HepG2 (cell line): Measurements from ENCODE around the gene FGF4. TPM values are rescaled to one million over a fixed set of nuclear protein-coding genes. Genes with fewer than 3 reads are reported as not detected.

Experiments used
- ATAC-seq: fragments of 200-7000 bp; cut with Tn5 transposase; 3 replicates; pipeline ENCODE4 v1.9.1; 2020; ENCODE audit warnings: mild to moderate bottlenecking, moderate library complexity
- BruUV-seq: library from RNA; stranded (reverse); fragments of 400-500 nt; replicated peaks from 2 replicates; lab custom pipeline; 2021; lab: Mats Ljungman, UMichigan
- CTCF ChIA-PET: fragments of 300-600 bp; formaldehyde crosslinking; extraction: SDS; loops from one replicate; lab custom pipeline; 2021; ENCODE audit warnings: low total read pairs, inconsistent platforms, low intra/inter-chr PET ratio; lab: Yijun Ruan, JAX
- POLR2A ChIA-PET: fragments of 350-600 bp; sonication (Branson Sonifier 250); formaldehyde crosslinking; loops from one replicate; lab custom pipeline; 2020; ENCODE audit warnings: antibody characterized with exemption, inconsistent platforms; lab: Yijun Ruan, JAX
- DNase-seq: peaks from one replicate; pipeline ENCODE4 v3.0.0-alpha.2; 2015; ENCODE audit warnings: low spot score
- FAIRE-seq: peaks from 3 replicates; lab custom pipeline; 2011; peaks lifted over from hg19 to GRCh38; lab: Jason Lieb, UNC
- H2AFZ ChIP-seq: one replicate; pipeline ENCODE4 v1.6.1; 2011; ENCODE audit warnings: low read length, inconsistent platforms
- H3K27ac ChIP-seq: fragments of 300-600 bp; 3 replicates; pipeline ENCODE4 v1.8.0; 2011; ENCODE audit warnings: mixed run types, mild to moderate bottlenecking, mixed read lengths, low read length, inconsistent platforms; ENCODE audit not compliant: insufficient read depth; ENCODE audit errors: extremely low read length
- H3K27me3 ChIP-seq, 2 experiments: fragments of 200-600 bp in 1 of 2; 2 replicates in 1 of 2; 3 replicates in 1 of 2; pipeline versions ENCODE4 v1.6.0 to v1.8.0; 2011; ENCODE audit warnings: low read length in 2 of 2, mild to moderate bottlenecking in 2 of 2, moderate library complexity in 2 of 2, inconsistent platforms in 1 of 2; ENCODE audit not compliant: insufficient read depth in 2 of 2, control insufficient read depth in 1 of 2
- H3K36me3 ChIP-seq, 2 experiments: fragments of 200-600 bp in 1 of 2; replicated peaks in 1 of 2; 2 replicates in 1 of 2; 3 replicates in 1 of 2; pipeline versions ENCODE4 v1.5.1 to v1.8.0; 2011; ENCODE audit warnings: low read length in 2 of 2, inconsistent platforms in 1 of 2; ENCODE audit not compliant: insufficient read depth in 2 of 2, control insufficient read depth in 1 of 2
- H3K4me1 ChIP-seq: 2 replicates; pipeline ENCODE4 v1.5.1; 2012; ENCODE audit warnings: low read length, inconsistent platforms; ENCODE audit not compliant: insufficient read depth
- H3K4me2 ChIP-seq: 2 replicates; pipeline ENCODE4 v1.6.0; 2011; ENCODE audit warnings: low read depth, low read length, inconsistent platforms
- H3K4me3 ChIP-seq, 3 experiments: fragments of 200-600 bp in 1 of 3; sonication (generic), shearing (Covaris generic) in 1 of 3; replicated peaks in 1 of 3; 2 replicates each; pipeline ENCODE4 v1.5.1; 2011 to 2016; ENCODE audit warnings: low read length in 3 of 3, inconsistent platforms in 2 of 3, low read depth in 2 of 3, mild to moderate bottlenecking in 2 of 3, control low read depth in 1 of 3, mixed read lengths in 1 of 3; ENCODE audit not compliant: insufficient read depth in 1 of 3
- H3K79me2 ChIP-seq: one replicate; pipeline ENCODE4 v1.6.1; 2011; ENCODE audit warnings: low read length, inconsistent platforms; ENCODE audit not compliant: insufficient read depth
- H3K9ac ChIP-seq: 2 replicates; pipeline ENCODE4 v1.6.0; 2011; ENCODE audit warnings: mild to moderate bottlenecking, low read depth, low read length, inconsistent platforms; ENCODE audit not compliant: insufficient read depth
- H3K9me3 ChIP-seq: 2 replicates; pipeline ENCODE4 v1.5.1; 2012; ENCODE audit warnings: mild to moderate bottlenecking, low read length
- H4K20me1 ChIP-seq: 2 replicates; pipeline ENCODE4 v1.6.0; 2011; ENCODE audit warnings: inconsistent platforms, mild to moderate bottlenecking, low read length, moderate library complexity; ENCODE audit not compliant: insufficient read depth
- CSRNP2 ChIP-seq: sonication (generic); formaldehyde crosslinking; conservative IDR thresholded peaks from 2 replicates; pipeline ENCODE4 v1.8.0; 2022; ENCODE audit warnings: low read depth, missing genetic modification reagents
- DBP ChIP-seq: sonication (generic); formaldehyde crosslinking; IDR thresholded peaks from 2 replicates; pipeline ENCODE4 v1.4.0; 2020; ENCODE audit warnings: missing genetic modification reagents; ENCODE audit errors: not compliant biosample characterization
- DR1 ChIP-seq: sonication (generic); formaldehyde crosslinking; IDR thresholded peaks from 2 replicates; pipeline ENCODE4 v1.8.0; 2021; ENCODE audit warnings: mild to moderate bottlenecking, missing genetic modification reagents, inconsistent platforms
- GFI1 ChIP-seq: sonication (generic); formaldehyde crosslinking; IDR thresholded peaks from 2 replicates; pipeline ENCODE4 v1.5.0; 2020; ENCODE audit warnings: missing genetic modification reagents, mild to moderate bottlenecking, borderline replicate concordance
- JUND ChIP-seq: sonication (generic); formaldehyde crosslinking; IDR thresholded peaks from 2 replicates; pipeline ENCODE4 v1.8.0; 2022; ENCODE audit warnings: mild to moderate bottlenecking, missing genetic modification reagents
- KDM1A ChIP-seq: IDR thresholded peaks from 2 replicates; pipeline ENCODE4 v1.6.1; 2016; ENCODE audit warnings: missing compliant biosample characterization
- MXD1 ChIP-seq: sonication (generic); formaldehyde crosslinking; IDR thresholded peaks from 2 replicates; pipeline ENCODE4 v1.4.0; 2020; ENCODE audit warnings: mild to moderate bottlenecking, missing genetic modification reagents
- NCOA1 ChIP-seq: sonication (generic); formaldehyde crosslinking; IDR thresholded peaks from 2 replicates; pipeline ENCODE4 v1.9.0; 2021; ENCODE audit warnings: missing genetic modification reagents
- NFKB2 ChIP-seq: sonication (generic); formaldehyde crosslinking; IDR thresholded peaks from 2 replicates; pipeline ENCODE4 v1.4.0; 2020; ENCODE audit warnings: missing genetic modification reagents, borderline replicate concordance
- PAF1 ChIP-seq: IDR thresholded peaks from 2 replicates; pipeline ENCODE4 v1.6.1; 2016; ENCODE audit warnings: missing genetic modification reagents, missing compliant biosample characterization
- PHF5A ChIP-seq: IDR thresholded peaks from one replicate; pipeline ENCODE4 v1.6.1; 2018; ENCODE audit warnings: low read depth, missing genetic modification reagents; ENCODE audit not compliant: unreplicated experiment
- RAD51 ChIP-seq: fragments of 450-650 bp; IDR thresholded peaks from 2 replicates; pipeline ENCODE4 v1.6.1; 2016; ENCODE audit warnings: borderline replicate concordance
- RCOR2 ChIP-seq: IDR thresholded peaks from 2 replicates; pipeline ENCODE4 v1.6.1; 2016; ENCODE audit warnings: missing biosample characterization, missing genetic modification reagents
- SOX13 ChIP-seq, 3 experiments: fragments of 450-650 bp in 1 of 3; sonication (generic) in 1 of 3; formaldehyde crosslinking in 1 of 3; IDR thresholded peaks in 2 of 3; conservative IDR thresholded peaks in 1 of 3; 2 replicates each; pipeline versions ENCODE4 v1.5.0 to v1.6.1; 2016 to 2020; ENCODE audit warnings: antibody characterized with exemption in 1 of 3, mild to moderate bottlenecking in 1 of 3, missing compliant biosample characterization in 1 of 3, missing genetic modification reagents in 1 of 3, moderate library complexity in 1 of 3
- TFDP1 ChIP-seq: IDR thresholded peaks from 2 replicates; pipeline ENCODE4 v1.6.1; 2016; ENCODE audit warnings: missing compliant biosample characterization, missing genetic modification reagents, borderline replicate concordance
- ZBTB2 ChIP-seq: sonication (generic); formaldehyde crosslinking; IDR thresholded peaks from 2 replicates; pipeline ENCODE4 v1.8.0; 2022; ENCODE audit warnings: low read depth, missing genetic modification reagents
- ZFP36 ChIP-seq: fragments of 150-350 bp; IDR thresholded peaks from 2 replicates; pipeline ENCODE4 v1.6.1; 2018; ENCODE audit warnings: borderline replicate concordance, low read length, low read depth; ENCODE audit not compliant: partially characterized antibody
- ZNF564 ChIP-seq: sonication (generic); formaldehyde crosslinking; IDR thresholded peaks from 2 replicates; pipeline ENCODE4 v1.8.1; 2023; ENCODE audit warnings: mild to moderate bottlenecking, missing genetic modification reagents
- in situ Hi-C: cut with HindIII; loops from 2 replicates; pipeline ENCODE4 v1.10.0; 2017; ENCODE audit warnings: low pct_unique_long_range_greater_than_20kb; ENCODE audit not compliant: extremely low pct_ligation_motif_present
- intact Hi-C: fragments of 100-400 bp; cut with micrococcal nuclease; formaldehyde crosslinking; loops from one replicate; pipeline ENCODE4 v1.10.0; 2022; ENCODE audit not compliant: unreplicated experiment
- polyA plus RNA-seq, 8 experiments: library from polyadenylated mRNA; depleted of rRNA in 3 of 8; stranded (reverse) in 7 of 8; unstranded in 1 of 8; fragments of >200 nt; fragmentation: Illumina TruSeq in 4 of 8; extraction: Trizol in 4 of 8; gene quantifications; 2 replicates each; pipeline versions ENCODE4 v1.2.1 to v1.2.3, GENCODE V29; 2011 to 2016; ENCODE audit warnings: low read depth in 4 of 8, missing spikeins in 1 of 8, mixed read lengths in 1 of 8; ENCODE audit not compliant: insufficient read depth in 1 of 8
- total RNA-seq, 5 experiments: library from RNA; depleted of rRNA; stranded (reverse); fragments of >200 nt; fragmentation: Illumina TruSeq; extraction: Trizol; gene quantifications; 2 replicates each; pipeline ENCODE4 v1.2.3, GENCODE V29; 2016; ENCODE audit warnings: low read depth in 1 of 5

The FGF4 gene
- total and polyA plus RNA-seq, 2 of the 13 experiments (the other 11 are each of a cell fraction or from before 2014, with no cell fraction given): not detected

GRCh38 chr11:69815973-69816372, 40.8 kb upstream of the FGF4 start (continued):
- TF ChIP-seq ZBTB2 (no peak), ZFP36 (no peak), PAF1 (CRISPR knock-in tag) (no peak), DBP (no peak), ZNF564 (no peak), KDM1A (CRISPR knock-in tag) (no peak), CSRNP2 (CRISPR knock-in tag) (no peak)
- TF ChIP-seq, all 625 proteins: peak for 0

GRCh38 chr11:69814902-69815301, 39.8 kb upstream of the FGF4 start:
- Histone ChIP-seq H3K9ac (no peak overlapping the region), H3K4me2 (no peak overlapping the region), H3K27me3 (peaks cover 10 to 34% of the 10 kb centered on the region in 2 experiments; a peak in 4 of 5 replicates), H3K27ac (no peak overlapping the region), H3K9me3 (no peaks in the 10 kb centered on the region), H3K4me3 (no peak overlapping the region), H3K36me3 (no peaks in the 10 kb centered on the region), H4K20me1 (0 out of 2 replicates have a peak, but pooled peaks cover 4% of the 10 kb centered on the region), H2AFZ (no peak overlapping the region), H3K4me1 (no peaks in the 10 kb centered on the region), H3K79me2 (no peaks in the 10 kb centered on the region)
- in situ Hi-C loops: no loop called here
- ATAC-seq: no peak
- intact Hi-C loops: no loop called here
- CTCF ChIA-PET: no interaction called here
- POLR2A ChIA-PET: no interaction called here
- no peak for DNase-seq
- BruUV-seq: no TSS peak
- no peak for FAIRE-seq
- no peak for TF ChIP-seq TFDP1 (CRISPR knock-in tag)
- TF ChIP-seq MXD1 (CRISPR knock-in tag): no peak
- TF ChIP-seq NFKB2 (CRISPR knock-in tag): no peak
- no peak for TF ChIP-seq NCOA1 (CRISPR knock-in tag)
- TF ChIP-seq GFI1: no peak
- no peak for TF ChIP-seq PHF5A (CRISPR knock-in tag)
- no peak for TF ChIP-seq RCOR2 (CRISPR knock-in tag)
- no peak for TF ChIP-seq JUND (CRISPR knock-in tag)
- no peak for TF ChIP-seq SOX13 (IDR thresholded peaks at IDR 0.05)
- no peak for TF ChIP-seq SOX13 (CRISPR knock-in tag; conservative IDR thresholded peaks at IDR 0.05 in 1 of 2, IDR thresholded peaks at IDR 0.05 in 1 of 2)
- TF ChIP-seq RAD51: no peak
- TF ChIP-seq DR1 (CRISPR knock-in tag): no peak
